ENCODE data around the gene USP10.

Gene USP10

DNA sequence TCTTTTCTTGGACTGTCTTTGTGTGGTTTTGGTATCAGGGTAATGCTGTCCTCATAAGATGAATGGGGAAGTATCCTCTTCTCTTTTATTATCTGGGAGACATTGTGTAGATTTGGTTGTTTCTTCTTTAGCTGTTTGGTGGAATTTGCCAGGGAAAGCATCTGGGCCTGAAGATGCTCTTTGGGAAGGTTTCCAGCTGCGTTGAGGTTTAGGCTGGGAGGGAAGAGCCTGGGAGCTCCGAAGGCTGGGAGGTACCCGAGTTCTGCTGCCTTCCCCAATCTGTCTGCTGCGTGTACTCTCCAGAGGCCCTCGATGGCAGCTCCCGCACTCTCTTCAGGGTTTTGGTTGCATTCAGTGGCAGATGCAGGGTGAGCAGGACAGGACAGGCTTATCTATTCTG, 94.4 kb downstream of the USP10 start:
- Histone ChIP-seq H3K4me2 (ENCODE audit: low read length, poor library complexity, severe bottlenecking) (no peak overlapping the region), H3K14ac (ENCODE audit: low read length in 2 of 2) (no peak overlapping the region), H3K27me3 (ENCODE audit: control insufficient read depth in 1 of 2, insufficient read depth in 1 of 2, low read length in 2 of 2) (no peaks in the 10 kb centered on the region), H2BK15ac (ENCODE audit: low read depth, poor library complexity, severe bottlenecking) (no peak overlapping the region), H4K91ac (ENCODE audit: low read length) (no peak overlapping the region), H3K9ac (ENCODE audit: low read length) (no peak overlapping the region), H2AK5ac (ENCODE audit: low read length, severe bottlenecking) (no peak overlapping the region), H3K4me3 (ENCODE audit: insufficient read depth in 1 of 2, low read depth in 1 of 2, low read length in 2 of 2) (no peak overlapping the region), H3K79me1 (replicated peaks; ENCODE audit: low read length, poor library complexity, severe bottlenecking) (no peaks in the 10 kb centered on the region), H3K4me1 (ENCODE audit: control insufficient read depth, insufficient read depth, low read depth, low read length) (no peaks in the 10 kb centered on the region), H3K4ac (ENCODE audit: low read depth in 1 of 2, low read length in 2 of 2) (no peak overlapping the region), H3K18ac (ENCODE audit: low read depth in 1 of 2, low read length in 2 of 2) (no peak overlapping the region), H2BK12ac (ENCODE audit: low read length in 2 of 2) (no peak overlapping the region), H3K23ac (ENCODE audit: low read length in 2 of 2) (no peak overlapping the region), H4K8ac (ENCODE audit: low read length) (no peak overlapping the region), H3K27ac (ENCODE audit: low read length, poor library complexity, severe bottlenecking) (no peak overlapping the region), H2BK120ac (ENCODE audit: low read depth, low read length) (no peak overlapping the region), H3K36me3 (ENCODE audit: control insufficient read depth in 1 of 2, insufficient read depth in 2 of 2, low read depth in 1 of 2, low read length in 2 of 2) (peaks cover 0 to 9% of the 10 kb centered on the region in 2 experiments), H2AFZ (ENCODE audit: low read depth, low read length) (no peak overlapping the region), H2BK5ac (ENCODE audit: low read depth, low read length, poor library complexity, severe bottlenecking) (no peak overlapping the region), H3K9me3 (ENCODE audit: control insufficient read depth, low read length) (no peaks in the 10 kb centered on the region)
- WGBS = 94% methylated on average over 6 of the region's 6 CpGs
- no peak for DNase-seq

DNA sequence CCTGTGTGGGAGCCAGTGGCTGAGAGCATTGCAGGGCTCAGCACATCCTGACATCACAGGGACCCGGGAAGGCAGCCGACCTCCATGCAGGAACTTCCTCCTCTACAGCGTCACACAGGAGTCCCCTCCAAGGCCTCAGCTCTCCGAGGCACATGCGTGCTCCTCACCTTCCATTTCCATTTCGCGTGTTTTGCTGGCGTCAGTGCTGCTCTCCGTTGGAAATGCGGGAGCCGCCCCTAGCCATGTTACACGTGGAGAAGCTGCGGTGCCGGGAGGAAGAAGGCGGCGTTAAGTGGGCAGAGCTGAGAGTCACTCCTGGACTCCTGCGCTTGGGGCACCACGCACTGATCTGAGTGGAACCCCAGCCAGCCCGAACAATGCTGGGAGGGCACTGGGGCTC, 94.8 kb downstream of the USP10 start:
- Histone ChIP-seq H3K9me3 (ENCODE audit: control insufficient read depth, low read length) (no peaks in the 10 kb centered on the region), H3K23ac (ENCODE audit: low read length in 2 of 2) (no peak overlapping the region), H4K8ac (ENCODE audit: low read length) (no peak overlapping the region), H2BK15ac (ENCODE audit: low read depth, poor library complexity, severe bottlenecking) (no peak overlapping the region), H2AFZ (ENCODE audit: low read depth, low read length) (no peak overlapping the region), H3K4me2 (ENCODE audit: low read length, poor library complexity, severe bottlenecking) (no peak overlapping the region), H3K4me1 (ENCODE audit: control insufficient read depth, insufficient read depth, low read depth, low read length) (no peaks in the 10 kb centered on the region), H3K4ac (ENCODE audit: low read depth in 1 of 2, low read length in 2 of 2) (no peak overlapping the region), H3K36me3 (ENCODE audit: control insufficient read depth in 1 of 2, insufficient read depth in 2 of 2, low read depth in 1 of 2, low read length in 2 of 2) (peaks cover 0 to 4% of the 10 kb centered on the region in 2 experiments), H2BK120ac (ENCODE audit: low read depth, low read length) (no peak overlapping the region), H4K91ac (ENCODE audit: low read length) (peak overlapping the region; percentile 64), H3K27me3 (ENCODE audit: control insufficient read depth in 1 of 2, insufficient read depth in 1 of 2, low read length in 2 of 2) (no peaks in the 10 kb centered on the region), H2BK5ac (ENCODE audit: low read depth, low read length, poor library complexity, severe bottlenecking) (no peak overlapping the region), H3K27ac (ENCODE audit: low read length, poor library complexity, severe bottlenecking) (no peak overlapping the region), H2BK12ac (ENCODE audit: low read length in 2 of 2) (peak overlapping the region in 1 of 2 experiments; percentile 67), H3K14ac (ENCODE audit: low read length in 2 of 2) (no peak overlapping the region), H3K4me3 (ENCODE audit: insufficient read depth in 1 of 2, low read depth in 1 of 2, low read length in 2 of 2) (no peak overlapping the region), H3K79me1 (replicated peaks; ENCODE audit: low read length, poor library complexity, severe bottlenecking) (no peaks in the 10 kb centered on the region), H2AK5ac (ENCODE audit: low read length, severe bottlenecking) (no peak overlapping the region), H3K9ac (ENCODE audit: low read length) (no peak overlapping the region), H3K18ac (ENCODE audit: low read depth in 1 of 2, low read length in 2 of 2) (peak overlapping the region; percentile 18 to 75)
- 95% methylated on average over 19 of the region's 19 CpGs for WGBS
- DNase-seq = no peak

DNA sequence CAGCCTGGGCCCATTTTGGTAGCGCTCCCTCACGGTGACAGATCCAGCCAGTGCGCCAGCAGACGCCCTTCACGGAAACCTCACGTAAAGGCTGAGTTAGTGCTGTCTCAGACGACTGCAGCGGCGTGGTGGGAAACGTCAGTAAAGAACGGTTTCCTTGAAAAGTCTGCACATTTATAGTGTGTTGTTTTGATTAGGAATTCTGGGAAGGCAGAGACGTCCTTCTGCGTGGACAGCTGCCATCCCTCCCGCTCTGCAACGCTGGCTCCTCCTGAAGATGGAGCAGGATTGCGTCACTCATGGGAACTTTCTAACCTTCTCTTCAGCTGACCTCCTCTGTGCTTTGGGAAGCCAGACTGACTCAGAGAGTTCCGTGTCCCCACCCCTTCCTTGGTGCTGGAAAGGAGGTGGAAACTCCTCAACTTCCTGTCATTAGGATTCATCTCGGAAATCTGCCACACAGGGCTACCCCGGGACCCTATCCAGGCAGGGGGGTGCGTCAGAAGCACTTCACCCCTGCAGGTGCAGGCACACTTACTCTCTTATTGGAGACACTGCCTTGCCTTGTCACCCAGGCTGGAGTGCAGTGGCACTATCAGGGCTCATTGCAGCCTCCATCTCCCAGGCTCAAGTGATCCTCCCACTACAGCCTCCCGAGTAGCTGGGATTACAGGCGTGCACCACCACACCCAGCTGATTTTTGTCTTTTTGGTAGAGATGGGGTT, 95.7 kb downstream of the USP10 start:
- peak overlapping the region in 1 of 2 experiments; percentile 20 for H3K4me3 ChIP-seq (ENCODE audit: insufficient read depth in 1 of 2, low read depth in 1 of 2, low read length in 2 of 2)
- H4K91ac ChIP-seq (ENCODE audit: low read length) = no peak overlapping the region
- no peak overlapping the region for H3K14ac ChIP-seq (ENCODE audit: low read length in 2 of 2)
- no peak overlapping the region for H3K4ac ChIP-seq (ENCODE audit: low read depth in 1 of 2, low read length in 2 of 2)
- H2BK12ac ChIP-seq (ENCODE audit: low read length in 2 of 2) = peak overlapping the region in 1 of 2 experiments; percentile 7
- no peaks in the 10 kb centered on the region for H3K79me1 ChIP-seq (replicated peaks; ENCODE audit: low read length, poor library complexity, severe bottlenecking)
- H3K4me1 ChIP-seq (ENCODE audit: control insufficient read depth, insufficient read depth, low read depth, low read length) = no peaks in the 10 kb centered on the region
- H3K27me3 ChIP-seq (ENCODE audit: control insufficient read depth in 1 of 2, insufficient read depth in 1 of 2, low read length in 2 of 2) = no peaks in the 10 kb centered on the region
- no peak overlapping the region for H3K4me2 ChIP-seq (ENCODE audit: low read length, poor library complexity, severe bottlenecking)
- no peaks in the 10 kb centered on the region for H3K9me3 ChIP-seq (ENCODE audit: control insufficient read depth, low read length)
- peak; percentile 94 for DNase-seq
- H3K27ac ChIP-seq (ENCODE audit: low read length, poor library complexity, severe bottlenecking) = no peak overlapping the region
- H2BK15ac ChIP-seq (ENCODE audit: low read depth, poor library complexity, severe bottlenecking) = no peak overlapping the region
- H3K9ac ChIP-seq (ENCODE audit: low read length) = peak overlapping the region; percentile 63
- no peak overlapping the region for H4K8ac ChIP-seq (ENCODE audit: low read length)
- H3K23ac ChIP-seq (ENCODE audit: low read length in 2 of 2) = no peak overlapping the region
- 75% methylated on average over 20 of the region's 22 CpGs for WGBS
- no peak overlapping the region for H2AK5ac ChIP-seq (ENCODE audit: low read length, severe bottlenecking)
- no peak overlapping the region for H2BK120ac ChIP-seq (ENCODE audit: low read depth, low read length)
- no peak overlapping the region for H2BK5ac ChIP-seq (ENCODE audit: low read depth, low read length, poor library complexity, severe bottlenecking)
- peaks cover 0 to 3% of the 10 kb centered on the region in 2 experiments for H3K36me3 ChIP-seq (ENCODE audit: control insufficient read depth in 1 of 2, insufficient read depth in 2 of 2, low read depth in 1 of 2, low read length in 2 of 2)
- H3K18ac ChIP-seq (ENCODE audit: low read depth in 1 of 2, low read length in 2 of 2) = peak overlapping the region; percentile 6 to 13
- no peak overlapping the region for H2AFZ ChIP-seq (ENCODE audit: low read depth, low read length)

DNA sequence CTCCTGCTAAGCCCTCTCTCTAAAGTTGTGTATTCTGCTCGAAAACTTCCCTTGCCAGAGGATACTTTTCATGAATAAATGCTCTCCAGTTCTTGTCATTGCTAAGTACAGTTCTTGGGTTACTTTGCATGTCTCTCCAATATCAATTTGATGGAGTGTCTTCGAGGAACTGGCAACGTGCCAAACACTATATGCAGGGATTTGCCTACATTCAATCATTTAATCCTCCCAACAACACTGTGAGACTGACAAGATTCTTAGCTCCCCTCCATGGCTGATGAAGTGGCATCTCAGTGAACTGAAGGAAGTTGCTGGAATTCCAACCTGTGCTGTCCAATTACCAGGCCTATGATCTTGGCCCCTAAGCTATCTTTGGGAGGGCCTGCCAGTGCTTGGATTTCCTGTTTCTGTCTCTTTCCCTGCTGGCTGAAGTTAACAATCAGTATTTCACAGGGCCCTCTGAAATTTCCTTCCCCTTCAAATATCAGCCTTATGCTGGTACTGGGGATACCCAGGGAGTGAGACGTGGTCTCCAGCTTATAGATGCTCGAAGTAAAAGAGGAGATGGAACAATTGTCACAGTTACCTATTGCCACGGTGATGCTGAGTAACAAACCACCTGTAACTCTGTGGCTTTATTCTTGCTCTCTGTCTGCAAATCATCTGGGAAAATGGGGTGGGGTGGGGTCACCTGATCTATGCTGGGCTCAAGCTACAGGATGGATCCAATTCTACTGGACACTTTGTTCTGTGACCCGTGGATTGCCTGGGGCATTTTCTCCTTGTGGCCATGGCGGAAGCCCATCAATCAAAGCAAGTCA, 100.6 kb downstream of the USP10 start:
- H2AFZ ChIP-seq (ENCODE audit: low read depth, low read length) = no peak overlapping the region
- H3K4me3 ChIP-seq (ENCODE audit: insufficient read depth in 1 of 2, low read depth in 1 of 2, low read length in 2 of 2) = no peak overlapping the region
- no peak overlapping the region for H3K18ac ChIP-seq (ENCODE audit: low read depth in 1 of 2, low read length in 2 of 2)
- no peaks in the 10 kb centered on the region for H3K4me1 ChIP-seq (ENCODE audit: control insufficient read depth, insufficient read depth, low read depth, low read length)
- no peaks in the 10 kb centered on the region for H3K9me3 ChIP-seq (ENCODE audit: control insufficient read depth, low read length)
- H3K4ac ChIP-seq (ENCODE audit: low read depth in 1 of 2, low read length in 2 of 2) = no peak overlapping the region
- no peak overlapping the region for H3K9ac ChIP-seq (ENCODE audit: low read length)
- no peak overlapping the region for H3K14ac ChIP-seq (ENCODE audit: low read length in 2 of 2)
- H3K4me2 ChIP-seq (ENCODE audit: low read length, poor library complexity, severe bottlenecking) = no peak overlapping the region
- no peak overlapping the region for H2BK5ac ChIP-seq (ENCODE audit: low read depth, low read length, poor library complexity, severe bottlenecking)
- H3K27me3 ChIP-seq (ENCODE audit: control insufficient read depth in 1 of 2, insufficient read depth in 1 of 2, low read length in 2 of 2) = no peaks in the 10 kb centered on the region
- H2BK15ac ChIP-seq (ENCODE audit: low read depth, poor library complexity, severe bottlenecking) = no peak overlapping the region
- H3K36me3 ChIP-seq (ENCODE audit: control insufficient read depth in 1 of 2, insufficient read depth in 2 of 2, low read depth in 1 of 2, low read length in 2 of 2) = no peaks in the 10 kb centered on the region
- H3K79me1 ChIP-seq (replicated peaks; ENCODE audit: low read length, poor library complexity, severe bottlenecking) = no peaks in the 10 kb centered on the region
- H2BK120ac ChIP-seq (ENCODE audit: low read depth, low read length) = no peak overlapping the region
- 91% methylated on average over 8 of the region's 8 CpGs for WGBS
- no peak for DNase-seq
- H3K27ac ChIP-seq (ENCODE audit: low read length, poor library complexity, severe bottlenecking) = no peak overlapping the region
- H2BK12ac ChIP-seq (ENCODE audit: low read length in 2 of 2) = no peak overlapping the region
- no peak overlapping the region for H4K8ac ChIP-seq (ENCODE audit: low read length)
- H2AK5ac ChIP-seq (ENCODE audit: low read length, severe bottlenecking) = no peak overlapping the region
- H3K23ac ChIP-seq (ENCODE audit: low read length in 2 of 2) = no peak overlapping the region
- H4K91ac ChIP-seq (ENCODE audit: low read length) = no peak overlapping the region

Measured in mesenchymal stem cell (in vitro differentiated cells and primary cell).